Stimulated activated CD4-positive, alpha-beta T cell treated with anti-CD3 and anti-CD28 coated beads, Interleukin-1b, Interleukin-23, amount 100 ng/mL, for 1 hour (primary cell): ENCODE data around the gene GTF3C1.

Experiments used
- DNase-seq, 2 donors: peaks; one replicate each; pipeline ENCODE4 v3.0.0-alpha.2; 2020; ENCODE audit warnings: low read depth in 2 of 2

Gene GTF3C1

DNA sequence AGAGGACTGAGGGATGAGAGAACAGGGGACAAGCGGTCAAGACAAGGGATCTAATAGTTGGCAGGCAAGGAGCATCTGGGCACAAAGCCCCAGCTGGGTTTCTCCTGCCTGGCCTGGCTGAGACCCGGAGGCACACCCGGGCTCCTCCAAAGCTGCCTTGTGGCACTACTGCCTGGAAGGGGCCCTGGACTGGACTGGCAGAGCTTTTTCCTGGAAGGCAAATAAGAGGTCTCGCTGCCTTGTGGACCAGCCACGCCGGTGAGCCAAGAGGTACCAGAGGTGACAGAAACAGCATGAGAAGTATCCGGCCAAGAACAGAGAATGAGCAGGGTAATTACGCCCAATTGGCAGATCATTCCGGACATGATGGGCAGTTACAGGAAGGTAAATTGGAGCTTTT is 64.6 kb downstream of the GTF3C1 start:
- no peak for DNase-seq

- DNase-seq, result no peak
Observed at GRCh38 chr16:27483624-27484023, 66.1 kb downstream of the GTF3C1 start.

GRCh38 chr16:27483088-27483437 is 66.7 kb downstream of the GTF3C1 start:
- DNase-seq, result no peak

DNA sequence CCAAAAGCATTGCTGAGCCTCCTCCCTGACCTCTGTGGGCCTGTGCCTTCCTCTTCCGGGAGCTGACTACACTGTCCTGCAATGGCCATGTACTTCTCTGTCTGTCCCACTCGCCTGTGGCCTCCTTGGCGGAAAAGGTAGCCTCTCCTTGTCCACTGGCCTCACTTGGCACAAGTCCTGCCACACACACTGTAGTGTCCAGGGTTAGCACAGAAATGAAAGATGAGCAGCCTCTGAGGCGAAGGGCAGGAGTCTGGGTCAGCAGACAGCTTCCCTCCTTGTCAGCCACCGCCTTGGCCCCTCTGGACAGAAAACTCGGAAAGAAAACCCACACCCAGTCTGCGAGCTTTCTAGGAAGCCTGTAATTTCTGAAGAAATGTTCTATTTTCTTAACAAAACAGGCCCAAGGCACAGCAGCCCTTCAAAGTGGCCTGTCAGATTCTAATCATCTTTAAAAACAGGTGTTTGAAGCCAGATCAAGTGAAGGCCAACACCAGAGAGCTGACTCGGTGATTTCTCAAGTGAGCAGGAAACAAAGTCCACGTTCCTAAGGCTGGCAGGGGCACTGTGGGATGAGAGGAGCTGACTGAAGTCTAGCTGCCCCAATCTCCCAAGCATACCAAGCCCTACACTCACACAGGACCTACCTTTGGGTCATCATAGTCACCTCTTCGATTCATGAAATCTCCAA is 67.2 kb downstream of the GTF3C1 start:
- no peak for DNase-seq

GRCh38 chr16:27481282-27481934 is 68.3 kb downstream of the GTF3C1 start:
- DNase-seq, result no peak

GRCh38 chr16:27480761-27481160 is 69.0 kb downstream of the GTF3C1 start:
- no peak for DNase-seq

DNA sequence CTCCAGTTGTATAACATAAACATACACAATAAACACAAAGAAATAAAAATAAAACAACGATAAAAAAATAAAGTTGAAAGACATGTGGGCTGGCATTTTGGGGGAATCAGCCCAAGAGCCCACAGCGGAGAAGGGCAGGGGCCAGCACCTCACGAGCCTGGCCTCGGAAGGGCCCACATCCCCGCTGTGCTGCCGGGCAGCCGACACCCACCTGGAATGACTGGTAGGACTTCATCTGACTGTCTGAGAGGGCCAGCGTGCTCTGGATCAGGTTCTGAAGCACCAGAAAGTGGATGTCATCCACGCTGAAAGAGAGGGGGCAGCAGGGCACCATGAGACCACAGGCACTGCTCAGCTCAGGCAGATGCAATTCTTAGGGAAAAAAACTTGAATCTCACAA is 73.5 kb downstream of the GTF3C1 start:
- no peak for DNase-seq

- DNase-seq, result no peak
Observed at GRCh38 chr16:27475561-27475960, 74.2 kb downstream of the GTF3C1 start.

DNA sequence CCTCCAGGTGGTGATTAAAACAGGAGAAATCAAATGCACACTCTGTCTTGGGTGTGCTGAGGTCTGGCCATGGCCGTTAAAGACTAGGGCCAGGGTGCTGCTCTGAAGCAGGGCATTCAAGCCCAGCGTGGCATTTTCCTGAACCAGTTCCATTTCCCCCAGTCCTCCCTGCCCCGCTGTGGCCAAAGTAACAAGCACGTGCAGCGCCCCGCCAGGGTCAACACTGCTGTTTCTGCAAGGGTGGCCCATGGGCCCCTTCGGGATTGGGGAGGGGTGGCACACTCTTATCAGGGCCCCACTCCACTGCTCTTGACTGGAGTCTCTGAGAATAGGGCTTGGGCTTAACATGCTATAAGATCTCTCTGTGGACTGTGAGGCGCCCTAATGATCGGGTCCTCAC is 74.8 kb downstream of the GTF3C1 start:
- no peak for DNase-seq

DNA sequence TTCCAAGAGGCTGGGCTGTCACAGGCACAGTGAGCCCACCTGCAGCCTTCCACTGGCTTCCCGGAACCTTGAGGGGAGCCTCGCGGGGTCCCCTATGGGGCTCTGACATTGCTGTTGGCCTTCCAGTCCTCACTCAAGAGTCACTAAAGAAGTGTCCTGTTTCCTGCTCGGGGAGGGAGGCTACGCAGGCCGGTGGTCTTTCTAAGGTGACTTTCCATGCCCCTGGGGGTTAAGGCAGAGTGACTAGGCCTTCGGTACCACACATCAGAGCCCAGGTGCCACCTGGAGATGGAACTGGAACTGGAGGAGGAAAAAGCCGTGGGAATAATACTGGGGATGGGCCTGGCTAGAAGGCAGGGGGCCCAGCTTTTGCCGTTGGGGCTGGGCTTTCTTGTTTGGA is 75.7 kb downstream of the GTF3C1 start:
- no peak for DNase-seq

DNA sequence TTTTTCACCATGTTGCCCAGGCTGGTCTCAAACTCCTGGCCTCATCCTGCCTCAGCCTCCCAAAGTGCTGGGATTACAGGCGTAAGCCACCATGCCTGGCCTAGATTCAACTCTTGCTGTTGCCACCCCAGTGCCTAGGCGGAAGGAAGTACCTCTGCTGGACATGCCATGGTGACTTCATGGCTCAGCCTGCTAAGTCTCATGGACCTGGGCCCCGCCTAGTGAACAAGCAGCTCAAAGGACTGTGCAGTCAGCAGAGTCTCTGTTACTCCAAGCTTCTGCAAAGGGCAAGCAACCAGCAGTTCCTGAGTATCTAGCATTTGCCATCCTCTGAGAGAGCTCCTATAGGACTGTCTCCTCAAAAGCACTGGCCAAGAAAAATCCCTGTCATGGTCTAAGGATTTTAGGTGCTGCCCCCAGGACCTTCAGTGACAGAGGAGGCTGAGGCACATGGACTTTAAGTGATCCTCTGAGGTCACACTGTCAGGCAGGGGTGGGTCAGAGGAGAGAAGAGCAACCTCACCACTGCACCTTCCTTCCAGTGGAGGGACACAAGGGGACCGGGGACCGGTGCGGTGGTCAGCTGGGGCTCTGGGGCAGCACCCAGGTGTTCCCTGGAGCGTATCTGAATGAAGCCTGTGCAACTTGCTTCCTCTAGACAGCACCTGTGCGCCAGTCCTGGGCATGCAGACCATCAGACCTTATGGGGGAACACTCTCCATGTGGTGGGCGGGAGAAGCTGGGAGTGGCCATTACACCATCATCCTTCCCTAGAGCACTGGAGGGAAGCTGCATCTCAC is 76.4 kb downstream of the GTF3C1 start:
- no peak for DNase-seq

DNA sequence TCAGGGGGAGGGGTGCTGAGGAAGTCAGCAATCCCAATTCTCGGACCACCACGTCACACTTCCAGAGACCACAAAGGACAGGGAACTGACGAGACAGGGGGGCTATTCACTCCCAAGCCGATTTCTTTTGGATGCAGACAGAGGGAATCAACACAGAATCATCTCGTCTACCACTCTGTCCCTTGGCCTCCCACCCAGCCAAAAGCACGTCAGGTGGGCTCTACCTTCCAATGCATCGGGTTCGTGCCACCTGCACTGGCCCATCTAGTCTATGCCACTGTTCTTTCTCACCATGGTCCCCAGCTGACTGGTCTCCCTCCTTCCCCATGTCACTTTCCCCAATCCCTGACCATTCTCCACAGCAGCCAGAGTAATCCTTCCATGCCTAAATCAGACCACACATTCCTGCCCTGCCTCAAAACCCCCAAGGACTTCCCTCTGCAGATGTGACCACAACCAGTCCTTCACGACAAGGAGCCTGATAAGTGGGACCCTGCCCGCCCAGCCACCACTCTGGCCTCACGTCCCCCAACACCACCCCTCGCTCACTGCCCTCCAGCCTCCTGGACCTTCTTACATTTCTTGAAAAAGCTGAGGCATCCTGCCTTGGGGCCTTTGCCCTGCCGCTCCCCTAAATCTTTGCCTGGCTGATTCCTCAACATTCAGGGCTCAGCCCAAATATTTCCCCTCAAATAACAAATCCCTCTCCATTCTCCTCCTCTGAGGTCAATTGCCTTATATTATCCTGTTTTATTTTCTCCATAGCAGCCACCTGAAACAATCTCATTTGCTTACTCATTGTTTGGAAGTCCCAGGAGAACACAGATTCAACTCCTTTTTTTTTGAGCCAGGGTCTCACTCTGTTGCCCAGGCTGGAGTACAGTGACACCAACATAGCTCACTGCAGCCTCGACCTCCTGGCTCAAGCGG is 77.4 kb downstream of the GTF3C1 start:
- no peak for DNase-seq

DNA sequence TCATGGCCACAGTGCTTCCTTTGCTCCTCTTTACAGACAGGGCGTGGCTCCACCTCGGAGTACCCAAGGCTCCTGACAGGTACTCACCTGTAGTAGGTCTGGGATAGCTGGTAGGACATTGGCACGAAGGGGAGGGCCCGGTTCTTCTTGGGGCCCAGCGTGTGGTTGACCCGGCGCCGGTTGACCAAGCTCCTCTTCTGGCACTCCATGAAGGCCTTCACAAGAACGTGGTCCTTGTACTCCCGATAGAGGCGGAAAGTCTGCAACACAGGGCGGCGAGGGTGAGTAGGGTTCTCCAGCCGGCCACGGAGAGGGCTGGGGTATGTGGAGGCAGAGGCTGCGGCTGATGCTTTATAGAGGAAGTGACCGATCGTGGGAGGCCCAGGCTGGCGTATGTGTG is 78.1 kb downstream of the GTF3C1 start:
- no peak for DNase-seq

DNA sequence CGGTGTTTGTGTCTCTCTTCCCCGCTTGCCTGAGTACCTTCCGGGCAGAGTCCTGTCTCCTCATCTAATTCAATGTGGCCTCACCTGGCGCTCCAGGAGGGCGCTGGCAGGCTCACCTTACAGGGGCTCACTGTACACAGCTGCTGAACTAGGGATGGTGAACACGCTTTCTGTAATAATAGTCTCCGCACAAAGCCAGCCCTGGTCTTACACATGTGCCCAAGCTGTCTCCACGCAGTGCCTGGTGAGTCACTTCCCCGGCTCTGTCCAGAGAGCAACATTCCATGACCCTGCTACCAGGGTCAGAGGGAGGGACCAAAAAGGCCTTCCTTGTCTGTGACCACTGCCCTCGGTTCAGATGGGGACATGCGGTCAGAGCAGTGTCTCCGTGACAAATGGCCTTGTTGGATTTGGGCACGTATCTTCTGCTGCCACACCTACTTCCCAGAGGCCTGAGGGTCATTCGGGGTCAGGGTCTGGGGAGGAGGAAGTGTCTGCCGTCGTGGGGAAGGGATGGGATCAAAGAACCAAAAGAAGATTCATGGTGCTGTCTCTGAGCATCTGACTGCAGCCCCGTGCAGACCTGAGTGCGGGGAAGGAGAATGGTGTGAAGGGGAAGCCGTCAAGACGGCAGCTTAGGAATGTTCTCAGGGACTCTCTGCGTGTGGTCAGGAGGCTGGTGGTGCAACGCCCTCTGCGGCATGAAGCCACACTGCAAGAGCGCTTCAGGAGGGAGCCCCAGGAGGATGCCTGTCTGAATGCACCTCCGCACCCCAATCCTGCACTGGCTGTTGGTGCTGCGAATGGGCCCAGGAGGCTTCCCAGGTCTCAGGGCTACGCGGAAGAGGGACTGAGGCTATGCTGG is 78.9 kb downstream of the GTF3C1 start:
- no peak for DNase-seq

DNA sequence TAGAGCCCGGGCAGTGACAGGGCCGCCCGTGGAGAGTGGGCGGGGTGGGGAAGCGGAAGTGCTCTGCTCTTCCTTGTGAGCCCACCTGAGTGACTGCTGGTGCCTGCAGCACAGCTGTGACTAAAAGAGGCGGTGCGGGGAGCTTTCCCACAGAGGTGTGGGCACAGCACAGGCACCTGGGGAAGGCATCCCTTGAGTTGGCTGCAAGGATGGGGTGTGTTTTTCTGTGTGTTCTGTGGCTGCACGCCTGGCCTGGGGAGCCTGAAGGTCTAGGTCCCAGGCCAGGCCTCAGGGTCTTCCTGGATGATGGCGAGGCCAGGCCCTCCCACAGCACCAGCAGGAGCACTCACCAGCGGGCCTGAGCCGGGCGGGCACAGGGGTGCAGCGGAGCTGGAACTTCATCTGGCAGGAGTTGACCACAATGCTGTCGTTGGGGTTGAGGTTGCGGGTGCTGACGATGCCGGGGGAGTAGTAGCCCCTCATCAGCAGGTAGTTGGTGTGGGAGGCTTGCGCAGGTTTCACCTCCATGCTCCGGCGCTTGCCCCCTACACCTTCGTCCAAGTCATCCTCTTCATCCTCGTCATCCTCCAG is 80.7 kb downstream of the GTF3C1 start:
- DNase-seq, result no peak

DNA sequence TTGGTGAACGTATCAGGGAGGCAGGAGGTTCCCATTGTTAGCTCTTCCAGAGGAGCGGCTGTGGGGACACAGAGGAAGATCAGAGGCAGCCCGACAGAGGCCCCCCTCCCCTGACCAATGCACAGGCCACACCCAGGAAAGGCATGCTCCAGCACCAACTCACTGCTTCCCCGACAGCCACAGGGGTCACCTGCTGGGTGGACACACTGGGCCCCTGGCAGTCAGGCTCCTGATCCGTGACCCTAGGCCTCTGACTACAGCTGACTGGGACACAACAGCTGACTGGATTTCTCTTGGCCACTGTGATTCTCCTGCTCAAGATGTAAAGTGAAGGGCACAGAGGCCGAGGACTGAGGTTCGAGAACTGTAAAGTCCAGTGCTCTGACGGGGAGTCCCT is 84.2 kb downstream of the GTF3C1 start:
- DNase-seq, result no peak

DNA sequence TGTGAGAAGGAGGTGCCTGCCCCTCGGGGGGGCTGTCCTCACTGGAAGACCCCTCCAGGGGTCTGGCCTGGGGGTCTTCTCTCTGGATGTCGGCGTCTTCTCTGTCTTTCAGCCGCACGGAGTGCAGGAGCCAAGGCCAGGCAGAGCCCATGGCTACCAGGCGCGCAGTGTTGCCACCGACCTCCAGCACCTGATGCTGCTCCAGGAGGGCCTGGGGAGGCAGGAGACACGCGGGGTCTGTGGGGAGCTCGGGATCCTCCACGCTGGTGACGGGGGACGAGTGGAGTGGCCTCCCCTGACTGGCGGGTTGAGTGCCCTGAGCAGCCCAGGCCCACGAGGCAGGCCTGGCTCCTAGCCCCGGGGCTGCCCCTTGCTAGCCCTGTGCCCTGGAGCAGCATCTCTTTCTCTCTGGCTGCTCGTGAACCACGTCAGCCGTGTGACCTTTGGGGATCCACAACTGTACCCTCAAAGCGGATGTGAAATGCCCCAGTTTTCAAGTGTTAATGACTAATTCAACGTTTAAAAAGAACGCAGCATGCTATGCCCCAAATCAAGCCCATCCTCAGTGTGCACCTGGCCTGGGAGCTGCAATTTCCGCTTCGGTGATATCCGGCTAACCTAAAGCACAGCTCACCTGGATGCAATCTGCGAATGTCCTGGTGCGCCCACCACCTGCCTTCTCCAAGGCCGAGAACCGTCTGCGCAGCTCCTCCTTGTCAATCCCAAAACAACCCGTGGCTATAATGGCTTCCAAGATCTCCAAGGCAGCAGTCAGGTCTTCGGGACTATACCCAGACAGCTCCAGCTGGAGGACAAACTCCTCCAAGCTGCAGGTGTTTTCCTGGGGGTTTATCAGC is 84.9 kb downstream of the GTF3C1 start:
- DNase-seq, result no peak

DNA sequence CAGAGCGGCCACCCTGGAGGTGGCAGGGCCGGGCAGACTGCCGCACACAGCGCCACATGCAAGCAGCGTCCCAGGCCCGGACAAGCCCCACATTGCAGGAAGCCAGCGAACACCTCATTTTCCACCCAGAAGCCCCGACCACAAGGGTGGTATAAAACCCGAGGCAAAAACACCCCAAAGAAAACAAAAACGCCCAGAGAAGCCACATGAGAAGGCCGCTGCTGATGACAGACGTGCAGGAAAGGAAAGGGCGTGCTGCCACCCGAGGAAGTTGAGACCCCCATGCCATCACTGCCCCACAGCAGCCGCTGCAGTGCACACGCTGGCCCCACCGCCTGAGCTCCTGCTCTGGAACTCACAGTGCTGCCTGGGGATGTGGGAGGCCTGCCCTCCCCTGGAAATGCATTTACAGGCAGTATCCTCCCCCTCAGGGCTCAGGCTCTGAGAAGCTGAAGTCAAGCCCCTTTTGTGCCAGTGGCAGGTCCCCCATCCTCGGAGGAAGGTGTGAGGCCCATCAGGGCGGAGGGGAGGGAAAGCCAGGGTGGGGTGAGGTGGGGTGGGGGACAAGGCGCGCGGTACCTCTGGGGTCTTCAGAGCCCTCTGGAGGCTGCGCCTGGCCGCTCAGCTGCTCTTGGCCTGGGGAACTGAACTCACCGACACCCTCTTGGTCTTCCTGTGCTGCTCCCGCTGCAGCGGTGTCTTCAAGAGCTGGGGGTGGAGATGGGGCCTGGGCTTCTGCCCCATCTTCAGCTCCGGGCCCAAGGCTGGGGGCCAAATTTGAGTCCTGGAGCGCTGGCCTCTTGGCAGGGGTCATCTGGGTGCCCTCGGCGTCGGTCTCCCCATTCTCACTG is 85.7 kb downstream of the GTF3C1 start:
- DNase-seq, result peak in 1 of 2 donors; percentile 20
